HCT116 (cell line): ENCODE measurements around the gene NPTX1. TPM values are rescaled to one million over a fixed set of nuclear protein-coding genes. Genes with fewer than 3 reads are reported as not detected.
A peak's percentile ranks its signal among the peaks of the same experiment; 100 is the strongest.

Source experiments
- ATAC-seq: fragments of 200-7000 bp; cut with Tn5 transposase; 2 replicates; pipeline ENCODE4 v1.9.1; 2020; ENCODE audit warnings: mild to moderate bottlenecking, moderate library complexity
- BruUV-seq: library from RNA; stranded (reverse); fragments of 400-500 nt; replicated peaks from 2 replicates; lab custom pipeline; 2021; lab: Mats Ljungman, UMichigan
- CTCF ChIA-PET: fragments of 300-600 bp; sonication (Branson Sonifier 250); formaldehyde crosslinking; loops from one replicate; lab custom pipeline; 2021; ENCODE audit warnings: antibody characterized with exemption; lab: Charles Lee
- POLR2A ChIA-PET: fragments of 300-600, 350-600 bp; sonication (Branson Sonifier 250); formaldehyde crosslinking; loops from one replicate; lab custom pipeline; 2021; ENCODE audit warnings: antibody characterized with exemption; lab: Charles Lee
- RAD21 ChIA-PET, 2 experiments: fragments of 300-600 bp; sonication (Branson Sonifier 250); formaldehyde crosslinking; loops; one replicate each; lab custom pipeline; 2023; ENCODE audit warnings: low total read pairs in 2 of 2; ENCODE audit not compliant: uncharacterized antibody in 2 of 2, unreplicated experiment in 2 of 2, low non-redundant PET in 1 of 2; lab: Charles Lee
- DNase-seq: peaks from one replicate; pipeline ENCODE4 v3.0.0-alpha.2; 2010; ENCODE audit warnings: low read depth, low spot score
- H2AFZ ChIP-seq: fragments of 200-600 bp; shearing (Covaris generic), sonication (generic); 2 replicates; pipeline ENCODE4 v1.6.1; 2017; ENCODE audit warnings: low read depth, mixed run types, mixed read lengths, antibody characterized with exemption, low read length; ENCODE audit not compliant: poor library complexity, severe bottlenecking
- H3K27ac ChIP-seq: 2 replicates; pipeline ENCODE4 v1.5.1; 2012; ENCODE audit warnings: low read depth, low read length
- H3K27me3 ChIP-seq: fragments of 200-600 bp; sonication (generic); 2 replicates; pipeline ENCODE4 v1.6.1; 2016; ENCODE audit warnings: mixed run types, low read length, mixed read lengths; ENCODE audit not compliant: insufficient read depth
- H3K36me3 ChIP-seq, 2 experiments: fragments of 200-500 bp in 1 of 2; fragments of 200-600 bp in 1 of 2; sonication (Bioruptor generic) in 1 of 2; sonication (generic) in 1 of 2; 2 replicates each; pipeline versions ENCODE4 v1.5.1 to v1.6.1; 2014 to 2016; ENCODE audit warnings: low read length in 2 of 2, inconsistent platforms in 1 of 2, mixed read lengths in 1 of 2, mixed run types in 1 of 2; ENCODE audit not compliant: insufficient read depth in 2 of 2, control insufficient read depth in 1 of 2
- H3K4me1 ChIP-seq, 2 experiments: fragments of 200-600 bp in 1 of 2; sonication (generic) in 1 of 2; 2 replicates each; pipeline versions ENCODE4 v1.5.1 to v1.6.1; 2012 to 2017; ENCODE audit warnings: low read length in 2 of 2, inconsistent platforms in 1 of 2, mild to moderate bottlenecking in 1 of 2, mixed read lengths in 1 of 2, mixed run types in 1 of 2, moderate library complexity in 1 of 2; ENCODE audit not compliant: insufficient read depth in 2 of 2, control insufficient read depth in 1 of 2
- H3K4me2 ChIP-seq: fragments of 200-600 bp; sonication (generic); 2 replicates; pipeline ENCODE4 v1.6.1; 2017; ENCODE audit warnings: mixed run types, low read length, mixed read lengths
- H3K4me3 ChIP-seq, 2 experiments: fragments of 200-600 bp in 1 of 2; sonication (generic) in 1 of 2; replicated peaks in 1 of 2; 2 replicates each; pipeline ENCODE4 v1.5.1; 2011 to 2016; ENCODE audit warnings: low read length in 2 of 2, control low read depth in 1 of 2, low read depth in 1 of 2, mild to moderate bottlenecking in 1 of 2, mixed read lengths in 1 of 2, mixed run types in 1 of 2
- H3K79me2 ChIP-seq: fragments of 200-600 bp; sonication (generic); 2 replicates; pipeline ENCODE4 v1.6.1; 2017; ENCODE audit warnings: mild to moderate bottlenecking, mixed run types, low read length, moderate library complexity, mixed read lengths; ENCODE audit not compliant: insufficient read depth
- H3K9ac ChIP-seq: fragments of 200-600 bp; sonication (generic); 2 replicates; pipeline ENCODE4 v1.6.1; 2016; ENCODE audit warnings: low read length, mixed read lengths
- H3K9me2 ChIP-seq: fragments of 200-600 bp; sonication (generic), shearing (Covaris generic); 2 replicates; pipeline ENCODE4 v1.6.1; 2017; ENCODE audit warnings: mixed run types, mild to moderate bottlenecking, moderate library complexity; ENCODE audit not compliant: insufficient read depth
- H3K9me3 ChIP-seq, 2 experiments: fragments of 200-500 bp in 1 of 2; fragments of 200-600 bp in 1 of 2; sonication (Bioruptor generic) in 1 of 2; sonication (generic) in 1 of 2; 2 replicates each; pipeline ENCODE4 v1.6.1; 2014 to 2017; ENCODE audit warnings: low read length in 2 of 2, mixed read lengths in 2 of 2, inconsistent platforms in 1 of 2, low read depth in 1 of 2, mild to moderate bottlenecking in 1 of 2, mixed run types in 1 of 2, moderate library complexity in 1 of 2; ENCODE audit not compliant: control insufficient read depth in 1 of 2, insufficient read depth in 1 of 2
- H4K20me1 ChIP-seq: fragments of 200-600 bp; sonication (generic), shearing (Covaris generic); 2 replicates; pipeline ENCODE4 v1.6.1; 2017; ENCODE audit warnings: mixed run types, mild to moderate bottlenecking, moderate library complexity; ENCODE audit not compliant: insufficient read depth
- CEBPB ChIP-seq: IDR thresholded peaks from 2 replicates; pipeline ENCODE4 v1.6.1; 2012; ENCODE audit warnings: low read depth
- CTCF ChIP-seq, 3 experiments: fragments of 200-600 bp in 1 of 3; sonication (generic) in 1 of 3; IDR thresholded peaks in 2 of 3; conservative IDR thresholded peaks in 1 of 3; 2 replicates each; pipeline ENCODE4 v1.5.1; 2012 to 2017; ENCODE audit warnings: low read depth in 2 of 3, low read length in 2 of 3, antibody characterized with exemption in 1 of 3, borderline replicate concordance in 1 of 3, control low read depth in 1 of 3, mild to moderate bottlenecking in 1 of 3, mixed read lengths in 1 of 3, mixed run types in 1 of 3, moderate library complexity in 1 of 3; ENCODE audit not compliant: insufficient read depth in 1 of 3
- EZH2 ChIP-seq: fragments of 200-600 bp; sonication (generic); IDR thresholded peaks from 2 replicates; pipeline ENCODE4 v1.6.1; 2017; ENCODE audit warnings: antibody characterized with exemption, mixed run types
- EZH2phosphoT487 ChIP-seq: fragments of 200-600 bp; IDR thresholded peaks from 2 replicates; pipeline ENCODE4 v1.6.1; 2018; ENCODE audit warnings: antibody characterized with exemption, borderline replicate concordance
- FOSL1 ChIP-seq: IDR thresholded peaks from 2 replicates; pipeline ENCODE4 v1.6.1; 2012; ENCODE audit warnings: low read depth
- JUND ChIP-seq: IDR thresholded peaks from 2 replicates; pipeline ENCODE4 v1.6.1; 2012
- POLR2A ChIP-seq: IDR thresholded peaks from 2 replicates; pipeline ENCODE4 v1.7.0; 2011; ENCODE audit warnings: borderline replicate concordance; ENCODE audit not compliant: insufficient read depth, insufficient read length; ENCODE audit errors: extremely low read depth
- RAD21 ChIP-seq: IDR thresholded peaks from 2 replicates; pipeline ENCODE4 v1.6.1; 2012; ENCODE audit warnings: low read depth, mild to moderate bottlenecking
- REST ChIP-seq: IDR thresholded peaks from 2 replicates; pipeline ENCODE4 v1.6.1; 2012; ENCODE audit warnings: low read depth
- SIN3A ChIP-seq: IDR thresholded peaks from 2 replicates; pipeline ENCODE4 v1.6.1; 2012; ENCODE audit warnings: low read depth
- SP1 ChIP-seq: IDR thresholded peaks from 2 replicates; pipeline ENCODE4 v1.6.1; 2012; ENCODE audit warnings: low read depth
- SRF ChIP-seq: IDR thresholded peaks from 2 replicates; pipeline ENCODE4 v1.6.1; 2012; ENCODE audit warnings: low read depth
- TCF7L2 ChIP-seq: IDR thresholded peaks from 2 replicates; pipeline ENCODE4 v1.7.0; 2011; ENCODE audit warnings: borderline replicate concordance, inconsistent platforms; ENCODE audit not compliant: insufficient read depth, insufficient read length; ENCODE audit errors: extremely low read depth
- YY1 ChIP-seq: IDR thresholded peaks from 2 replicates; pipeline ENCODE4 v1.6.1; 2011; ENCODE audit warnings: low read length, low read depth, moderate library complexity, mild to moderate bottlenecking; ENCODE audit not compliant: insufficient replicate concordance; ENCODE audit errors: extremely low read depth
- ZFX ChIP-seq: fragments of 450-650 bp; IDR thresholded peaks from 2 replicates; pipeline ENCODE4 v1.6.1; 2017
- intact Hi-C: fragments of 100-400 bp; cut with micrococcal nuclease; formaldehyde crosslinking; loops from 2 replicates; pipeline ENCODE4 v1.10.0; 2022
- total RNA-seq: library from RNA; stranded (reverse); gene quantifications from one replicate; pipeline ENCODE4 v1.2.1, GENCODE V29; 2021; ENCODE audit not compliant: unreplicated experiment
- TF ChIP-seq, protein P1 (sequence below): IDR thresholded peaks from 2 replicates; pipeline ENCODE4 v1.6.1; 2011; ENCODE audit warnings: mild to moderate bottlenecking, low read length, moderate library complexity; ENCODE audit not compliant: insufficient replicate concordance; ENCODE audit errors: extremely low read depth
- TF ChIP-seq, protein P2 (sequence below): IDR thresholded peaks from 2 replicates; pipeline ENCODE4 v1.6.1; 2012

NPTX1 gene
- total RNA-seq, 1 experiment from 2014 or later: 0.15 TPM

- TF ChIP-seq CEBPB: no peak
- TF ChIP-seq, protein P1, sequence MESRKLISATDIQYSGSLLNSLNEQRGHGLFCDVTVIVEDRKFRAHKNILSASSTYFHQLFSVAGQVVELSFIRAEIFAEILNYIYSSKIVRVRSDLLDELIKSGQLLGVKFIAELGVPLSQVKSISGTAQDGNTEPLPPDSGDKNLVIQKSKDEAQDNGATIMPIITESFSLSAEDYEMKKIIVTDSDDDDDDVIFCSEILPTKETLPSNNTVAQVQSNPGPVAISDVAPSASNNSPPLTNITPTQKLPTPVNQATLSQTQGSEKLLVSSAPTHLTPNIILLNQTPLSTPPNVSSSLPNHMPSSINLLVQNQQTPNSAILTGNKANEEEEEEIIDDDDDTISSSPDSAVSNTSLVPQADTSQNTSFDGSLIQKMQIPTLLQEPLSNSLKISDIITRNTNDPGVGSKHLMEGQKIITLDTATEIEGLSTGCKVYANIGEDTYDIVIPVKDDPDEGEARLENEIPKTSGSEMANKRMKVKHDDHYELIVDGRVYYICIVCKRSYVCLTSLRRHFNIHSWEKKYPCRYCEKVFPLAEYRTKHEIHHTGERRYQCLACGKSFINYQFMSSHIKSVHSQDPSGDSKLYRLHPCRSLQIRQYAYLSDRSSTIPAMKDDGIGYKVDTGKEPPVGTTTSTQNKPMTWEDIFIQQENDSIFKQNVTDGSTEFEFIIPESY: no peak
- TF ChIP-seq JUND: no peak
- TF ChIP-seq, protein P2, sequence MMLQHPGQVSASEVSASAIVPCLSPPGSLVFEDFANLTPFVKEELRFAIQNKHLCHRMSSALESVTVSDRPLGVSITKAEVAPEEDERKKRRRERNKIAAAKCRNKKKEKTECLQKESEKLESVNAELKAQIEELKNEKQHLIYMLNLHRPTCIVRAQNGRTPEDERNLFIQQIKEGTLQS: no peak
- TF ChIP-seq SP1: no peak
- TF ChIP-seq FOSL1: no peak
- no peak for TF ChIP-seq POLR2A
- TF ChIP-seq EZH2: no peak
- TF ChIP-seq SRF: no peak
- TF ChIP-seq RAD21: no peak
- TF ChIP-seq EZH2phosphoT487: no peak
- TF ChIP-seq SIN3A: no peak
- TF ChIP-seq ZFX: no peak
- TF ChIP-seq REST: no peak
- TF ChIP-seq YY1: no peak
- no peak for TF ChIP-seq TCF7L2
- TF ChIP-seq CTCF (IDR thresholded peaks at IDR 0.05 in 2 of 3, conservative IDR thresholded peaks at IDR 0.05 in 1 of 3; ENCODE audit: borderline replicate concordance in 1 of 3, insufficient read depth in 1 of 3, low read depth in 2 of 3, low read length in 2 of 3): no peak
- Histone ChIP-seq H3K4me2 (no peak overlapping the region), H3K27me3 (peaks cover 3% of the 10 kb centered on the region; the same call in 1 of the 2 replicates), H3K4me3 (no peak overlapping the region), H4K20me1 (no peaks in the 10 kb centered on the region), H3K27ac (no peak overlapping the region), H3K36me3 (no peaks in the 10 kb centered on the region), H3K9me3 (no peaks in the 10 kb centered on the region), H3K79me2 (no peaks in the 10 kb centered on the region), H3K9me2 (no peaks in the 10 kb centered on the region), H3K4me1 (peaks cover 8 to 25% of the 10 kb centered on the region in 2 experiments), H3K9ac (no peak overlapping the region), H2AFZ (no peak overlapping the region)
- ChIA-PET RAD21 (no interaction called here), POLR2A (no interaction called here), CTCF (no interaction called here)
- intact Hi-C loops: no loop called here
- DNase-seq: no peak
- BruUV-seq: no TSS peak
- peak; percentile 65 for ATAC-seq
Measured at GRCh38 chr17:80491478-80492342, 15.3 kb upstream of the NPTX1 start.
